Measurements from ENCODE around the gene NFATC2. TPM values are rescaled to one million over a fixed set of nuclear protein-coding genes. Genes with fewer than 3 reads are reported as not detected.

Gene NFATC2
- total and polyA plus RNA-seq, 2 of the 4 experiments (the other 2 are of a cell fraction) = 0.18 to 0.38 TPM

GRCh38 chr20:51549474-51549873 is 7.0 kb upstream of the NFATC2 start:
- Histone ChIP-seq H2BK120ac (ENCODE audit: low read depth, low read length) (no peak overlapping the region), H2AK5ac (ENCODE audit: low read depth, low read length) (no peak overlapping the region), H2AFZ (replicated peaks; ENCODE audit: low read length, poor library complexity) (no peak overlapping the region), H3K9me1 (ENCODE audit: insufficient read depth, low read length) (no peaks in the 10 kb centered on the region), H3K36me3 (ENCODE audit: control insufficient read depth, insufficient read depth, low read length) (no peaks in the 10 kb centered on the region), H3K4me2 (ENCODE audit: low read depth, low read length) (no peak overlapping the region), H3K9me3 (ENCODE audit: control insufficient read depth, insufficient read depth, low read length) (no peaks in the 10 kb centered on the region), H3K4me3 (ENCODE audit: insufficient read depth, low read depth, low read length) (no peak overlapping the region), H3K9ac (ENCODE audit: low read depth, low read length) (no peak overlapping the region), H3K27ac (ENCODE audit: insufficient read depth, low read length) (no peak overlapping the region), H2AK9ac (replicated peaks; ENCODE audit: low read depth, low read length, poor library complexity) (no peak overlapping the region), H3K27me3 (ENCODE audit: control insufficient read depth, insufficient read depth, low read length) (no peaks in the 10 kb centered on the region), H3K56ac (ENCODE audit: extremely low read depth, insufficient read depth, low read length) (no peak overlapping the region), H3K4me1 (ENCODE audit: control insufficient read depth, insufficient read depth, low read length) (no peaks in the 10 kb centered on the region), H2BK15ac (ENCODE audit: low read depth, low read length) (no peak overlapping the region), H4K20me1 (ENCODE audit: insufficient read depth, low read length) (no peaks in the 10 kb centered on the region), H3K18ac (ENCODE audit: low read depth, low read length) (no peak overlapping the region), H3K23ac (ENCODE audit: low read depth, low read length) (no peak overlapping the region), H3K4ac (ENCODE audit: low read depth, low read length) (no peak overlapping the region), H2BK5ac (ENCODE audit: low read depth, low read length, poor library complexity, severe bottlenecking) (no peak overlapping the region), H3K14ac (replicated peaks; ENCODE audit: low read depth, low read length) (no peak overlapping the region), H2BK20ac (ENCODE audit: low read depth, low read length) (no peak overlapping the region), H4K8ac (ENCODE audit: low read depth in 2 of 2, low read length in 2 of 2) (no peak overlapping the region), H4K5ac (ENCODE audit: low read depth, low read length) (no peak overlapping the region), H3K79me1 (ENCODE audit: low read depth in 1 of 2, low read length in 2 of 2) (0 out of 4 replicates have a peak, but pooled peaks cover 0 to 2% of the 10 kb centered on the region in 2 experiments), H4K91ac (ENCODE audit: insufficient read depth, low read depth, low read length) (no peak overlapping the region)
- whole genome bisulfite sequencing, 2 experiments (ENCODE audit: extremely low coverage in 2 of 2, insufficient read length in 1 of 2) = 100% methylated on average over 4 of the region's 4 CpGs; no CpG with 5 or more reads in 1 of the 2 experiments
- in situ Hi-C loops (cut with MboI; ENCODE audit: low sequenced_read_pairs) = no loop called here
- DNase-seq (no peak), ATAC-seq (ENCODE audit: low read depth) (no peak)
- dilution Hi-C loops (cut with HindIII; ENCODE audit: low sequenced_read_pairs, unreplicated experiment) = no loop called here
- intact Hi-C loops (cut with micrococcal nuclease) = no loop called here
- ChIA-PET CTCF (interaction anchor here (0.6 to 0.8 kb wide), 2 partner anchors 8 to 563 kb away, joined by 3 read pairs; no protein-coding TSS in a partner anchor), POLR2A (ENCODE audit: unreplicated experiment) (no interaction called here)
- 0 out of 2 replicates have a peak, but pooled peaks have one; percentile 13 for TF ChIP-seq POLR2A (IDR thresholded peaks at IDR 0.05; ENCODE audit: low read depth, low read length)
- TF ChIP-seq SMC3 (IDR thresholded peaks at IDR 0.05; ENCODE audit: low read depth, low read length) = no peak
- TF ChIP-seq ELK1 (IDR thresholded peaks at IDR 0.05; ENCODE audit: borderline replicate concordance, low read depth, low read length) = no peak
- BruUV-seq (replicated peaks) = no TSS peak

All from IMR-90 (cell line).